HG03280 (cell line): Measurements from ENCODE around the gene SERPINE3.

Source experiments
- ATAC-seq: cut with Tn5 transposase; IDR thresholded peaks from one replicate; pipeline ENCODE4 v1.9.1; 2021; ENCODE audit warnings: mild to moderate bottlenecking, moderate library complexity; ENCODE audit not compliant: unreplicated experiment

Gene SERPINE3

DNA sequence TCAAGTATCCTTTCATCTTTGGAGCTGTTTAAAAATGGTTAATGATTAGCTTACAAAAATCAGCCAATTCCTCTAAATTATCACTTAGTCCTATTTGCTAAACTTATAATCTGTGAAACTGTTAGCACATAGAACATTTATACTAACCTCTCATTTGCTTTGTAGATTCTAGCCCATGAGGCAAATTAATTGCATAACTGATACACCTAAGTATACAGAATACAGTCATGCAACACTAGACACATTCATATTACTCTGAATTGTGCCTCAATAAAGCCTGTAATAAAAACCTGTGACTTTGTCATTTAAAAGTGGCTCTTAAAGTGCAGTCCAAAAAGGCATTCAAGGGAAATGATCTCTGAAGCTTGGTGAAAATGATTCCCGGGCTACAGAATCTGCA, 21.0 kb downstream of the SERPINE3 start:
- no peak for ATAC-seq

DNA sequence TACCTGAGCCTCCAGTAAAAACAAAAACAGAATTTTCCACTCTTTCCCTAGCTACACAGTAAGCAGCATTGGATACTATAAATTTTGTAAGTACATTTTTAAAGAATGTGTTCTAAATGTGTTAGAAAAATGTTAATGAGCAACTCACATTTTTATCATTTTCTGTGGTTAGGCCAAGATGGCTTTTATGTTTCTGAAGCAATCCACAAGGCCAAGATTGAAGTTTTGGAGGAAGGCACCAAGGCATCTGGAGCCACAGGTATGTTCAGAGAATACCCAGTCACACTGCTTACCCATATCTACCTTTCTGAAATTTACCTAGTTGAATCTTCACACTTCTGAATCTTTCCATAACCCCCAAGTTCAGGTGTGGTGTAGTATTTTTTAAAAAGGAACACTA, 21.6 kb downstream of the SERPINE3 start:
- ATAC-seq: no peak

DNA sequence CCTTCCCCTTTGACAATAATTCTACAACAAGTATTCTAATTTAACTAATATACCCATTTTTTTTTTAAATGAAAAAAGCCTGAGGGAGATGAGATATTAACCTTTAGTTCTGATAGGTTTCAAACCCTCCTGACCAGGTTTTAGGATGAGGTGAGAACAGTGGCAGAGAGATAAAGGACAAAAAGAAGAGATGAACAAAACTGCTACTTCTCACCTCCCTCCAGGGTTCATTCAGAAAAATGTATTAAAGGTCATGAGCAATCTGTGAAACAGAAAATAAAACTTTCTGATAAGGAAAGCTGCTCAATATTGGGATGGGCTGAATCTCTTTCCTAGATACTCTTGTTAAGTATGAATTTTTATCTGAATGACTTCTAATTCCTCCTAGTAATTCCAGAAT, 24.1 kb downstream of the SERPINE3 start:
- ATAC-seq: no peak

DNA sequence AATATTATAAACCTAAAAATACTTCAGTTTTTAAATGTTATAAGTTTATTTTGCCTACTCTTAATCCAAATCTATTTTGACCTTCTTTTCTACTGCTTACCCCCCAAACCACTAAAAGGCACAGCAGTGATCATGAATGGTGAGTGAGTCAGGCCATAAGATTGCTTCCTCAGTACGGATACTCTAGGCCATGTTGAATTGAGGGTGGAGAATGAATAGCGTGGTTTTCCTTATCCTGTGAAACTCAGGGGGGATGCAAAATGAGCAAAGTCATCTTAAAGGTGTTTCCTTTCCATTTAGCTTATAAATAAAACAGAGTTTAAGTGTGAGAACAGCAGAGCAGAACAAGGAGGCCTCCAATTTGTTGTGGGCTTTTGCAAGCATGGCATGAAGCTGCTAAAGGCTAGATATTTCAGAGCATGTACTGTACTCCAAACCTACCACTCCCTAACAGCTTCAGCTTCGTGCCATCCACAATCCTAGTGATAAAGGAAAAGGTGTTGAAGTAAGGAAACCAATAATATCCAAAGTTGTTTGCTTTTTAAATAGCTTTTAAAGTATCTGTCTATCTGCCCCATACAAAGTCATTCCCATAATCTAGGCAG, 25.0 kb downstream of the SERPINE3 start:
- ATAC-seq: no peak

DNA sequence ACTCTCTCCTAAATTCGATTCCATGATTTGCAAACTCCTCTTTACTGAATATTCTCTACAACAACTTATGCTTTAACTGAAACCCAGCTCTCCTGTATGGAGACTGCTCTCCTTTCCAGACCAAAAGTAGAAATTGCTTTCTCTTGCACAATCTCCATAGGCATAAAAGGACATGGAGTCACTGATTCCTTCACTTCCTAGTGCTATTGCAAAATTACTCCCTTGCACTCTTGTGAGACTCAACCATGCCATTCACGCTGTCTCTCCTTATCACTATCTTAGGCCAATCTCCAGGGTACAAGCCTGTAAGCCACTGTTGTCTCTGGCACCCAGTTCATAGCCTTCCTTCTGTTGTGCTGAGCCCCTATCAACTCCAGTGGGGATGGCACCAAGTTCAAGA, 30.6 kb downstream of the SERPINE3 start:
- no peak for ATAC-seq

DNA sequence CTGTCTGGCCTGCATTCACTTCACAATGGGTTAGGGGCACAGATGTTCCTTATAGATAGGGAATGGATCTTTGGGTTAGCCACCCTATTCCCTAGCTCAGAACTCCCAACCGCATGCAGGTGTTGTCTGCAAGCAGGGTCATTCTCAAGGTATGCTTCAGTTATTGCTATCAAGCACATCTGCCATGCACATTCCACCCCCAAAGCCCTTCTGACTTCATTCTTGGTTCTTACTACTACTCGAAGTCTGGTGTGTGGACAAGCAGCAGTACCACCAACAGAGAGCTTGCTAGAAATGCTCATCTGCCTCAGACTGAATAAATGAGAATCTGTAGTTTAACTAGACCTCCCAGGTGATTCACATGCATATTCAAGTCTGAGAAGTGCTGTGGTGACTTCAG, 31.3 kb downstream of the SERPINE3 start:
- ATAC-seq: no peak

DNA sequence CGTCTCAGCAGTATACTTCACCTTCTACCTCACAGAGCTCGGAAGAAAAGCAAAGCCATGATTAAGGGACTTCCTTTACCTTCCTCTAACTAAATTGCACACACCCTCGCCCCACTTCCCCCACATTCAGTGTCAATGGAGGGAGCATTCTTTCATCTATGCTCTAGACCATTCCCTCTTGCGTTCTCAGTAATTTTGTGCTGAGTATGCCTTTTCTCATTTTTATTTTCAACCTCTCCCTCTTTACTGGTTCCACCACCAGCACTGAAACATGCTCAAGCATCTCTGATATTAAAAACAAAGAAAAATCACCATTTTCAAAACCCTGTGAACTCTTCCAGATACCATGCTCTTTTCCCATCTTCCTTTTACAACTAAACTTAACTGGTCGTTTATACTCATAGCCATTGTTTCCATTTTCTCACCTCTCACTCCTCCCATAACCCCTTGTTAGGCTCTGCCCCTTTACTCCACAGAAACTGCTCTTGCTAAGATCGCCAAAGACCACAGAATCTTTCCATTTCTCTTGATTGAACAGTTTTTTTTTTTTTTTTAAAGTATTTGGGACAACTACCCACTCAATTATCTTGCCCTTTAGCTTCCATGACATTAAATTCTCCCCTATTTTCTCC, 32.4 kb downstream of the SERPINE3 start:
- ATAC-seq: no peak

DNA sequence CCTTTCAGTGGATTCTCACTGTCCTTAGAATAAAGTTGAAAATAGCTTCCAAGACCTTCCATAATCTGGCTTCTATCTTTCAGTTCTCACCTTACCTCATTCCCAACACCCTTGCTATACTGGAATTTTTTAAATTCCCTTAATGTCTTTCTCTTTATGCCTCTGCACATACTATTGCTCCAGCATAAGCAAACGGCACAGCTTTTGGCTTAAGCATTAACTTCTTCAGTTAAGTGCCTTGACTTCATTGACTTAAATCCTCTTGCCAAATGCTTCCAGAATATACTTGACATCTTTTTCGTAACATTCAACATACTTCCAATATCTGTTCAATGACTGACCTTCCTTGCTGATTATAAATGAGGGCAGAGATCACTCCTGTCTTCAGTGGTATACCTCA, 34.0 kb downstream of the SERPINE3 start:
- ATAC-seq: no peak

DNA sequence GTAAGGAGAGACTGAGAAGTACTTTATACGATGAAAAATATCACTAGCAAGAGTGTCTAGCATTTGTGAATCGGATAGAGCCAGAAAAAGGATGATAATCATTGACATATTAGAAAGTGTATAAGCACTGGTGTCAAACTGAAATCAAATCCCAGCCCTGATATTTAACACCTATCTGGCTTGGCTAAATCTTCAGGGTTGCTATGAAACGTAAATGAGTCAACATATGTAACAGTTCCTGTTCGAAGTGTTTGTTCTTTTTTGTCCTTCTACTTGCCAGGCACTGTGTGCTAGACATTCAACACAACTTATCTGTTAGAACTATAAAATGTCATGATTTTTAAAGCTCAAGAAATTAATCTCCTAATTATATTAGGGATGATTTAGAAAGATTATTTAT, 40.8 kb downstream of the SERPINE3 start:
- no peak for ATAC-seq

DNA sequence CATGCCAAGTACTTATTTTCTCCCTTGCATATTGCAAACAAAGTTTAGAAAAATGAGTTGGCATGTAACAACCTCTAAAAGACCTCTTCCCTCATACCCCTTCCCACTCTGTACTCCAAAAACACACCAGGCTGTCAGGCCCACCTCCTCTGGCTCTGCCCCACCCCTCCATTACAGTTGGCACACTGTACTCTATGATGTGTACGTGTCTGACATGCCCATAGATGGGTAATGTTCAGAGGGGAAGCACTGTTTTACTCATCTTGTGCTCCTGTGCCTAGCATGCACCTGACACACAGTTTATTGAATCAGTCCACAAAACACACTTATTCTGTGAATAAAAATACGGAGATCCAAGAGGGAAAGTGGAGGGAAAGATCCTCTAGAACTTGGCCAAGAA, 45.6 kb downstream of the SERPINE3 start:
- no peak for ATAC-seq

DNA sequence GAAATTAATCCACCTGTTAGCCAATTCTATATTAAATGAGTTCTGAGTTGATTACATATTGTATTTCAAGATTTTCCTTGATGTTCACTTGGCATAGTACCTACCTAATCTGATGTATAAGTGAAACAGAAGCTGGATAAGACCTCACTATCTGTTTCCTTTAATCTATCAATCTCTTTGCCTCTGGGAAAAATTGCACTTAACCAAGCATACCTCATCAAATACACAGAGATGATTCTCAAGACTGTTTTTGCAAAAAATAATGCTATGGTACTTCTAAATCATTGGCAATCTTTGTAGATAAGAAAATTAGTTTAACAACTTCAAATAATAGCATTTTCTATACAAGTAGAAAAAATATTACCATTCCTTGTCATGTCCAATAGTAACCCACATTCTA, 55.2 kb downstream of the SERPINE3 start:
- no peak for ATAC-seq

DNA sequence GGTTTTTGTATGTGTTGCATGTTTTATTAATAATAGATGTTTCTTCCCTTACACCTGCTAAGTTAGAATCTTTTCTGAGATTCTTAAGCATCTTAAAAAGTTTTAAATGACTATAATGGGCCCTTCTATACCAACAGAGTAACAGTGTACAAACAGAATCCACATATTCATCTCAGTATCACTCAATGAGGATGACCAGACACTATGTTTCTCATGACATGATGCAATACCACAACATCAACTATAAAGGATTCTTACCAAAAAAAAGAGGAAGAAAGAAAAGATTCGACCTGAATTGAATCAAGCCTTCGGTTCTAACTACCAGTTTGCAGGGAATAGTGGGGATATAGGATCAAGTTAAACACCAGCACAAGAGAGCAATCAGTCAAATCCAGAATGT, 56.9 kb downstream of the SERPINE3 start:
- peak; percentile 74 for ATAC-seq

DNA sequence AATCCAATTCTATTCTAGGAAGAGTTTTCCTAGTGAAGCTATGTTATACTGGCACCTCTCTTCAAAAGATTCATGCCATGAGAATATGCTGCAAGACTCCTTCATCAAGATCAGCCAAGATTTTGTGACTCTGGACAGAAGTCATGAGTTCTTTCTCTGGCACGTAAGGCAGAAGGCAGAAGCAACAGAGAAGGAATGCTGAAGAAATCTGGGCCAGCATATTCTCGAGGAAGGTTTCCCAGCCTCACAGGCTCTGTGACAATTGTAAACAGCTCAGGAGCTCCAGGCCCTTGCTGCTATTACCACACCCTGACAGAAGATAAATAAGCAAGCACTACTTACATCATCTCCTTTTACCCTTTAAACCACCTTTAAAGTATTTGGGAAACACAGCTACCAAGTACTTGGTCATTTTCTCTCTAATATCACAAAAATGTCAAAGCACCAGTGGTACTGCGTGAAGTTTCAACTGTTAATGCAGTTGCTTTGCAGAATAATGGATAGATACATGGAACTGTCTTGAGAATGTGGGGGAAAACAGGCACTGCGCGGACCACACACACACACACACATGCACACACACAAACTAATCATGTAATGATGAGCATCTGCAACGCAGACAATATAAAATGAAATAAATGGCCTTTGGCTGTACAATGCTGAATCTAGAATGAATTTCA, 57.9 kb downstream of the SERPINE3 start:
- no peak for ATAC-seq

DNA sequence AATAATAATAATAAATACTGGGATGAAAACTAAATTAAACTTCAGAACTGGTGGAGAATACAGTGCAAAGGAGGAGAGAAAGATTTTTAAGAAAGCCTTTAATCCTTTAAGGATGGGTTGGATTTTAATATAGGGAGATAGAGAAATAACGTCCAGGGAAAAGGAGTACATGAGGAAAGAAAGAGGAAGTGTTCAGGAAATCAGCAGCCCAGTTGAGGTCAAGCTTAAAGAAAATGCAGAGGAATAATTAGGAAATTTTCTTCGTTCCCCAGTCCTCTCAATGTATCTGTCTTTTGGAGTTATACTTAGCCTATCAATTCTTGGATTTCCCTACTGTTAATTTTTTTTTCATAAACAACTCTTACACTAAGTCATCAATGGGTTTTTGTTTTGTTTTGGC, 65.7 kb downstream of the SERPINE3 start:
- ATAC-seq: no peak

DNA sequence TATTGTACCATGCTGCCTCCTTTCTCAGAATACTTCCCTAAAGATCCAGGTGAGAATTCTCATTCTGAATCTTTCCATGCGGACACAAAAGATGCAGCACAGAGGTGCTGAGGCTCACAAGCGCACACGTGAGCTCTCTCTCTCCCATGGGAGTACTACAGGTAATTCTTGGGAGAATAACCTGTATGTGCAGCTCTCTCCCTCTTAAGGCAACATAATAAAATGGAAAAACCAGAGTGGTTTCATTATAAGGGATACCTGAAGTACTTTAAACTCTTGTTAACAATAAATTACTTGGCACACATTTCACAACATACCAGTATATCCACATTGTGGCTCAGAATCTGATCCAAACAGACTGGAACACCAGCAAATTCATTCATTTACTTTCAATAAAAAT, 72.9 kb downstream of the SERPINE3 start:
- ATAC-seq: no peak
